ENCODE data around the gene FAM135A. TPM values are rescaled to one million over a fixed set of nuclear protein-coding genes. Genes with fewer than 3 reads are reported as not detected.
"Not testable (repeated sequence)": the region's sequence is repeated elsewhere in the genome, so short reads cannot be mapped to it uniquely, and the experiment has no call there.

The FAM135A gene
- total RNA-seq, 1 experiment from 2014 or later, result 13.6 TPM

DNA sequence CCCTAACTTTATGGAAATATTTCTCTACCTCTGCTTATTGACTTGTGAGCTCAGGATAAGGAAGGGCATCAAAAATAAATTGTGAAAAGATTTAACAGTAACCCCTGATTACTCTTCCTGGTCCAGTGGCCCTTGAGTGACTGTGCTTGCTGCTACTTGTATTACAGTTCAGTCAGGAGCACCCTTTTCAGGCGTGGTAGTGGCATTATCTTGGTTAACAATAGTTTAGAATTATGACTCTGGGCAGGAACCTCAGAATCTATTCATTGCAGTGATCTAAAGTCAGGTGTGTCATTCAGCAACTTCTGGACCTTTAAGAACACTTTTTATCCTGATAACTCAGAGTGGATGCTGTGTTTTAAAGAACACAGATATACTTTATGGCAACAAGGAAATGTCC lies 43.4 kb downstream of the FAM135A start:
- Histone ChIP-seq H3K36me3 (no peaks in the 10 kb centered on the region), H3K4me3 (no peak overlapping the region), H3K27me3 (replicated peaks) (no peaks in the 10 kb centered on the region), H3K9me3 (replicated peaks) (no peaks in the 10 kb centered on the region), H3K27ac (no peak overlapping the region), H3K4me1 (replicated peaks) (no peaks in the 10 kb centered on the region)
- no peak for DNase-seq (ENCODE audit: low read depth in 1 of 2, low spot score in 2 of 2)

- H3K27me3 ChIP-seq (replicated peaks), result no peaks in the 10 kb centered on the region
- DNase-seq (ENCODE audit: low read depth in 1 of 2, low spot score in 2 of 2), result no peak
- H3K4me3 ChIP-seq, result no peak overlapping the region
- H3K4me1 ChIP-seq (replicated peaks), result no peaks in the 10 kb centered on the region
- H3K9me3 ChIP-seq (replicated peaks), result no peaks in the 10 kb centered on the region
- no peak overlapping the region for H3K27ac ChIP-seq
- no peaks in the 10 kb centered on the region for H3K36me3 ChIP-seq
These were observed 45.9 kb downstream of the FAM135A start for GRCh38 chr6:70459235-70459634.

DNA sequence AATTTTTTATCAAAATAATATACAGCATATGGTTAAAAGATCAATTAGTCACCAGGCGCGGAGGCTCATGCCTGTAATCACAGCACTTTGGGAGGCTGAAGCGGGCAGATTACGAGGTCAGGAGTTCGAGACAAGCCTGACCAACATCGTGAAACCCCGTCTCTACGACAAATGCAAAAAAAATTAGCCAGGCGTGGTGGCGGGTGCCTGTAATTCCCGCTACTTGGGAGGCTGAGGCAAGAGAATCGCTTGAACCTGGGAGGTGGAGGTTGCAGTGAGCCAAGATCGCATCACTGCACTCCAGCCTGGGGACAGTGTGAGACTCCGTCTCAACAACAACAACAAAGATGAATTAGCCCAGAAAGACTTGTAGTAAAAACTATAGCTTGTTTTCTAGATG lies 46.4 kb downstream of the FAM135A start:
- not testable (repeated sequence) for DNase-seq (ENCODE audit: low read depth in 1 of 2, low spot score in 2 of 2)

DNA sequence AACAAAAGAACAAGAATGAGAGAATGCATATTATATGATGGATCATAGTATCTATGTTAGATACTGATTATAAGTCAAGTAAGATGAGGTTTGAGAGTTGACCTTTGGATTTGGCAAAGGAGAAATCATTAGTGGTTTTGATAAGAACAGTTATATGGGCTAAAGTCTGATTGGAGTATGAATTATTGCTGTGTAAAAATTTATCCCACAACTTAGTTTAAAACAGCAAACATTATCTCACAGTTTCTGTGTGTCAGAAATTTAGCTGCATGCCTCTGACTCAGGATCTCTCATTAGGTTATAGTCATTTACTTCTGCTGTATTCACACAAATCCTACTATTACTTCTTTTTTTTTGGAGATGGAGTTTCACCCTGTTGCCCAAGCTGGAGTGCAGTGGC lies 56.7 kb downstream of the FAM135A start:
- no peak overlapping the region for H3K4me3 ChIP-seq
- no peak for DNase-seq (ENCODE audit: low read depth in 1 of 2, low spot score in 2 of 2)
- H3K4me1 ChIP-seq (replicated peaks), result peaks cover 3% of the 10 kb centered on the region; the same call in 1 of the 2 replicates
- H3K36me3 ChIP-seq, result no peaks in the 10 kb centered on the region
- no peaks in the 10 kb centered on the region for H3K27me3 ChIP-seq (replicated peaks)
- H3K27ac ChIP-seq, result no peak overlapping the region
- H3K9me3 ChIP-seq (replicated peaks), result no peaks in the 10 kb centered on the region

More for the DNA sequence above, 46.4 kb downstream of the FAM135A start:
- H3K4me1 ChIP-seq (replicated peaks); H3K4me3 ChIP-seq; H3K27ac ChIP-seq; H3K9me3 ChIP-seq (replicated peaks); H3K27me3 ChIP-seq (replicated peaks); H3K36me3 ChIP-seq: not testable (repeated sequence)

DNA sequence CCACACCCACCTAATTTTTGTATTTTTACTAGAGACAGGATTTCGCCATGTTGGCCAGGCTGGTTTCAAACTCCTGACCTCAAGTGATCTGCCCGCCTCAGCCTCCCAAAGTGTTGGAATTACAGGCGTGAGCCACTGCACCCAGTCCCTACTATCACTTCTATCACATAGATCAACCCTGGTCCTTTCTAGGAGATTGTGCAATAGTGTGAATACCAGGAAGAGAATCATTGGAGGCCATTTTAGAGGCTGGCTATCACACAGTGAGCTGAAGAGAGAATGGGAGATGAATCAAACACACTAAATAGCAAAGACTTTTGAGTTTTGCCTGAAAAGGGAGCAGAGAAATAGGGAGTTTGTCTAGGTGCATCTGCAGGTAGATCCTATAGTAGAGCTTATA lies 57.2 kb downstream of the FAM135A start:
- not testable (repeated sequence) for H3K4me3 ChIP-seq; DNase-seq (ENCODE audit: low read depth in 1 of 2, low spot score in 2 of 2); H3K4me1 ChIP-seq (replicated peaks)

GRCh38 chr6:70474751-70475150 lies 61.4 kb downstream of the FAM135A start:
- DNase-seq (ENCODE audit: low read depth in 1 of 2, low spot score in 2 of 2), result peak in 1 of 2 experiments; percentile 14
- no peaks in the 10 kb centered on the region; the same call in 1 of the 2 replicates for H3K36me3 ChIP-seq
- H3K27ac ChIP-seq, result no peak overlapping the region
- H3K4me3 ChIP-seq, result no peak overlapping the region
- H3K27me3 ChIP-seq (replicated peaks), result no peaks in the 10 kb centered on the region
- H3K4me1 ChIP-seq (replicated peaks), result peaks cover 3% of the 10 kb centered on the region; the same call in 1 of the 2 replicates
- no peaks in the 10 kb centered on the region for H3K9me3 ChIP-seq (replicated peaks)

More for the DNA sequence above, 57.2 kb downstream of the FAM135A start:
- not testable (repeated sequence) for H3K27me3 ChIP-seq (replicated peaks); H3K27ac ChIP-seq; H3K36me3 ChIP-seq; H3K9me3 ChIP-seq (replicated peaks)

- H3K4me1 ChIP-seq (replicated peaks), result peaks cover 3% of the 10 kb centered on the region; the same call in 1 of the 2 replicates
- no peaks in the 10 kb centered on the region; the same call in 1 of the 2 replicates for H3K36me3 ChIP-seq
- H3K9me3 ChIP-seq (replicated peaks), result no peaks in the 10 kb centered on the region
- no peak for DNase-seq (ENCODE audit: low read depth in 1 of 2, low spot score in 2 of 2)
- no peak overlapping the region for H3K4me3 ChIP-seq
- H3K27ac ChIP-seq, result no peak overlapping the region
- no peaks in the 10 kb centered on the region for H3K27me3 ChIP-seq (replicated peaks)
These were observed 65.9 kb downstream of the FAM135A start for GRCh38 chr6:70479236-70479635.

- H3K9me3 ChIP-seq (replicated peaks); H3K36me3 ChIP-seq; H3K27me3 ChIP-seq (replicated peaks); H3K4me1 ChIP-seq (replicated peaks); H3K27ac ChIP-seq; H3K4me3 ChIP-seq; DNase-seq (ENCODE audit: low read depth in 1 of 2, low spot score in 2 of 2): not testable (repeated sequence)
These were observed 73.3 kb downstream of the FAM135A start for GRCh38 chr6:70486638-70487037.

- Histone ChIP-seq H3K4me1 (replicated peaks) (no peaks in the 10 kb centered on the region), H3K36me3 (no peaks in the 10 kb centered on the region), H3K9me3 (replicated peaks) (no peaks in the 10 kb centered on the region), H3K27me3 (replicated peaks) (no peaks in the 10 kb centered on the region), H3K27ac (no peak overlapping the region), H3K4me3 (no peak overlapping the region)
- no peak for DNase-seq (ENCODE audit: low read depth in 1 of 2, low spot score in 2 of 2)
These were observed 76.1 kb downstream of the FAM135A start for GRCh38 chr6:70489364-70489763.

DNA sequence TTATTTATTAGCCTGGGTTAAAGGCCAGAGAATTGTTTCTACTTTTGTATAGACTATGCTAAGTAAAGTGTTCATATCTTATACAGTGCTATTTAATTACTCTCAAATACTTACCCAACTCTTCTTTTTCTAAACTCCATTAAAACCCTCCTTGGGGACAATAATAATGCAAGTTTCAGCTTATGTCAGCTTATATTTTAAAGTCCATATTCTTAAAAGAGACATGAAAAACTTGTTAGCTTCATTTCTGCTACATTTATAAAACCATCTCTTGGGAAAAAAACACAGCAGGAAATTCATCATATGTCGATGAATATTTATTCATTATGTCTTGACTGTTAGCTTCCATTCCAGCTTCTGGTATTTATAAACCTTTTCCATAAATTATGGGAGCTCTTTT lies 81.5 kb downstream of the FAM135A start:
- no peaks in the 10 kb centered on the region for H3K9me3 ChIP-seq (replicated peaks)
- H3K4me3 ChIP-seq, result no peak overlapping the region
- H3K27me3 ChIP-seq (replicated peaks), result no peaks in the 10 kb centered on the region
- H3K27ac ChIP-seq, result no peak overlapping the region
- no peaks in the 10 kb centered on the region for H3K36me3 ChIP-seq
- no peak for DNase-seq (ENCODE audit: low read depth in 1 of 2, low spot score in 2 of 2)
- no peaks in the 10 kb centered on the region for H3K4me1 ChIP-seq (replicated peaks)

GRCh38 chr6:70495790-70496189 lies 82.5 kb downstream of the FAM135A start:
- not testable (repeated sequence) for H3K4me1 ChIP-seq (replicated peaks); H3K36me3 ChIP-seq; H3K27me3 ChIP-seq (replicated peaks); DNase-seq (ENCODE audit: low read depth in 1 of 2, low spot score in 2 of 2); H3K9me3 ChIP-seq (replicated peaks); H3K4me3 ChIP-seq; H3K27ac ChIP-seq

- no peak overlapping the region for H3K4me3 ChIP-seq
- no peaks in the 10 kb centered on the region for H3K4me1 ChIP-seq (replicated peaks)
- H3K36me3 ChIP-seq, result no peaks in the 10 kb centered on the region
- no peak overlapping the region for H3K27ac ChIP-seq
- H3K9me3 ChIP-seq (replicated peaks), result no peaks in the 10 kb centered on the region
- H3K27me3 ChIP-seq (replicated peaks), result no peaks in the 10 kb centered on the region
- no peak for DNase-seq (ENCODE audit: low read depth in 1 of 2, low spot score in 2 of 2)
These were observed 89.2 kb downstream of the FAM135A start for GRCh38 chr6:70502484-70502883.

DNA sequence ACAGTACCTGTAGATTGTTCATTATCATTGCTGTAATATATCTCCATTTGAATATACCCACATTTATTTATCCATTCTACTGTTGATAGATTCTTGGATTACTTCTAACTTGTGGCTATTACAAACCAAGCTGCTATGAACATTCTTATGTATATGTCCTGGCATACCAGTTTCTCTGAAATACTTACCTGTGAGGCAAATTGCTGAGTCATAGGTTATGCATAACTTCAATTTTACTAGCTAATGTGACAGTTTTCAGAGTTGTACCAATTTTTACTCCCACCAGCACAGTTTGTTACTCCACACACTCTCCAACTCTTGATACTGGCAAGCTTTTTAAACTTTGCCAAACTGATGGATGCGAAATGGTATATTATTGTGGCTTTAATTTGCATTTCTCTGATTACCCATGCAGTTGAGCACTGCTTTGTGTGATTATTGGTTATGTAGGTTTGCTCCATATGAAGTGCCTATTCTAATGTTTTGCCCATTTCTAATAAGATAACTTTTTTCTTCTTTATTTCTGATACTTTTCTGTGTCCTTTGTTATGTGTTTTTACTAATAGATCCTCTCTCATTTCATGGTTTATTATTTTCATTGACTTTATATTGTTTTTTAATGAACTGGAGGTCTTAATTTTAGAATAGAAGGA lies 90.6 kb downstream of the FAM135A start:
- Histone ChIP-seq H3K27ac (no peak overlapping the region), H3K27me3 (replicated peaks) (no peaks in the 10 kb centered on the region)

DNA sequence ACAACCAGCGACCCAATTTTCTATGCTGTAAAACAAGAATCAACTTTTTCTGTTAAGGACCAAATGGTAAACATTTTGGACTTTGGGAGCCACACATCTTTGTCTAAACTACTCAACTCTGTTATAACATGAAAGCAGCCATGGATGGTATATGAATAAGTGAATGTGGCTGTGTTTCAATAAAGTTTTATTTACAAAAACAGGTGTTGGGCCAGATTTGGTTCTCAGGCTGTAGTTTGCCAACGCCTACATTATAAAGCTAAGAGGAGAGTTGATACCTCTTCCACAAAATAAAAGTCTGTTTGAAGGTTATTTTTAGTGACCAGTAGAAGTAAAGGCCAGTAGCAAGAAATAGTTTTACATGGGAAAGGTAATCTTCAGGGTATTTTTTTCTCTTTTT lies 93.0 kb downstream of the FAM135A start:
- Histone ChIP-seq H3K36me3 (no peaks in the 10 kb centered on the region), H3K4me1 (replicated peaks) (no peaks in the 10 kb centered on the region), H3K4me3 (no peak overlapping the region), H3K9me3 (replicated peaks) (no peaks in the 10 kb centered on the region), H3K27me3 (replicated peaks) (no peaks in the 10 kb centered on the region), H3K27ac (no peak overlapping the region)
- no peak for DNase-seq (ENCODE audit: low read depth in 1 of 2, low spot score in 2 of 2)

More for the DNA sequence above, 90.6 kb downstream of the FAM135A start:
- Histone ChIP-seq H3K9me3 (replicated peaks) (no peaks in the 10 kb centered on the region), H3K36me3 (no peaks in the 10 kb centered on the region), H3K4me1 (replicated peaks) (no peaks in the 10 kb centered on the region), H3K4me3 (no peak overlapping the region)
- DNase-seq (ENCODE audit: low read depth in 1 of 2, low spot score in 2 of 2), result no peak

GRCh38 chr6:70507161-70507560 lies 93.9 kb downstream of the FAM135A start:
- H3K9me3 ChIP-seq (replicated peaks), result no peaks in the 10 kb centered on the region
- H3K4me1 ChIP-seq (replicated peaks), result no peaks in the 10 kb centered on the region
- no peak overlapping the region for H3K4me3 ChIP-seq
- no peaks in the 10 kb centered on the region for H3K36me3 ChIP-seq
- no peaks in the 10 kb centered on the region for H3K27me3 ChIP-seq (replicated peaks)
- no peak for DNase-seq (ENCODE audit: low read depth in 1 of 2, low spot score in 2 of 2)
- H3K27ac ChIP-seq, result no peak overlapping the region

All from SJSA1 (cell line).